K562 (cell line): ENCODE data around the gene SUPT20HL1. TPM values are rescaled to one million over a fixed set of nuclear protein-coding genes. Genes with fewer than 3 reads are reported as not detected.

Experiments used
- ATAC-seq: fragments of 200-7000 bp; cut with Tn5 transposase; 3 replicates; pipeline ENCODE4 v1.9.1; 2020; ENCODE audit warnings: moderate library complexity
- BruUV-seq: library from RNA; stranded (reverse); fragments of 400-500 nt; replicated peaks from 2 replicates; lab custom pipeline; 2021; lab: Mats Ljungman, UMichigan
- CTCF ChIA-PET: fragments of 300-600 bp; formaldehyde crosslinking; extraction: SDS; loops from one replicate; lab custom pipeline; 2021; ENCODE audit warnings: low intra/inter-chr PET ratio; lab: Yijun Ruan, JAX
- POLR2A ChIA-PET: fragments of 300-600, 350-650 bp; sonication (Branson Sonifier 250); formaldehyde crosslinking; extraction: SDS; loops from one replicate; lab custom pipeline; 2021; ENCODE audit warnings: antibody characterized with exemption, inconsistent platforms; lab: Yijun Ruan, JAX
- DNase-seq, 4 experiments: peaks; one replicate each; pipeline versions ENCODE4 v3.0.0 to v3.0.0-alpha.2; 2011 to 2018; ENCODE audit warnings: low spot score in 3 of 4, mixed read lengths in 3 of 4; ENCODE audit errors: extremely low read depth in 1 of 4
- FAIRE-seq: peaks from 2 replicates; lab custom pipeline; 2011; peaks lifted over from hg19 to GRCh38; lab: Jason Lieb, UNC
- H2AFZ ChIP-seq: 2 replicates; pipeline ENCODE4 v1.6.0; 2011; ENCODE audit warnings: low read depth, low read length, control low read depth, inconsistent platforms
- H3K27ac ChIP-seq: fragments of 200-600 bp; 3 replicates; pipeline ENCODE4 v1.8.0; 2011; ENCODE audit warnings: low read depth, mild to moderate bottlenecking, control low read depth, inconsistent platforms, low read length, moderate library complexity, mixed read lengths; ENCODE audit errors: extremely low read depth
- H3K27me3 ChIP-seq, 2 experiments: fragments of 300-600 bp in 1 of 2; 2 replicates in 1 of 2; 3 replicates in 1 of 2; pipeline versions ENCODE4 v1.6.0 to v1.8.0; 2011; ENCODE audit warnings: inconsistent platforms in 2 of 2, low read length in 2 of 2, mild to moderate bottlenecking in 1 of 2, mixed read lengths in 1 of 2, moderate library complexity in 1 of 2; ENCODE audit not compliant: control insufficient read depth in 2 of 2, insufficient read depth in 2 of 2
- H3K36me3 ChIP-seq: fragments of 300-600 bp; 3 replicates; pipeline ENCODE4 v1.8.0; 2011; ENCODE audit warnings: mild to moderate bottlenecking, low read length, inconsistent platforms; ENCODE audit not compliant: control insufficient read depth, insufficient read depth
- H3K4me1 ChIP-seq, 2 experiments: fragments of 200-600 bp in 1 of 2; replicated peaks in 1 of 2; 2 replicates in 1 of 2; 3 replicates in 1 of 2; pipeline versions ENCODE4 v1.5.1 to v1.8.0; 2011; ENCODE audit warnings: inconsistent platforms in 2 of 2, low read length in 2 of 2, mild to moderate bottlenecking in 1 of 2, mixed read lengths in 1 of 2, moderate library complexity in 1 of 2; ENCODE audit not compliant: control insufficient read depth in 2 of 2, insufficient read depth in 2 of 2
- H3K4me2 ChIP-seq: 2 replicates; pipeline ENCODE4 v1.6.1; 2011; ENCODE audit warnings: low read length, control low read depth, inconsistent platforms, mixed read lengths; ENCODE audit not compliant: insufficient read depth
- H3K4me3 ChIP-seq: fragments of 200-600 bp; sonication (generic), shearing (Covaris generic); 2 replicates; pipeline ENCODE4 v1.5.1; 2016; ENCODE audit warnings: control low read depth, inconsistent platforms
- H3K79me2 ChIP-seq: fragments of 200-600 bp; 3 replicates; pipeline ENCODE4 v1.8.0; 2011; ENCODE audit warnings: low read length, inconsistent platforms; ENCODE audit not compliant: control insufficient read depth, insufficient read depth
- H3K9ac ChIP-seq, 2 experiments: 2 replicates each; pipeline versions ENCODE4 v1.6.0 to v1.6.1; 2011; ENCODE audit warnings: low read depth in 2 of 2, low read length in 2 of 2, control low read depth in 1 of 2, inconsistent platforms in 1 of 2, mild to moderate bottlenecking in 1 of 2, mixed read lengths in 1 of 2; ENCODE audit not compliant: insufficient read depth in 1 of 2
- H3K9me1 ChIP-seq: one replicate; pipeline ENCODE4 v1.6.0; 2011; ENCODE audit warnings: inconsistent platforms, mild to moderate bottlenecking, low read length, moderate library complexity; ENCODE audit not compliant: control insufficient read depth, insufficient read depth
- H3K9me3 ChIP-seq: replicated peaks from 2 replicates; pipeline ENCODE4 v1.5.1; 2011; ENCODE audit warnings: low read depth, low read length, inconsistent platforms; ENCODE audit not compliant: control insufficient read depth, insufficient read depth
- H4K20me1 ChIP-seq: replicated peaks from 2 replicates; pipeline ENCODE4 v1.6.1; 2011; ENCODE audit warnings: low read length, inconsistent platforms, mixed read lengths; ENCODE audit not compliant: control insufficient read depth, insufficient read depth
- BCOR ChIP-seq: fragments of 450-650 bp; IDR thresholded peaks from 2 replicates; pipeline ENCODE4 v1.6.1; 2016
- BRCA1 ChIP-seq, 2 experiments: fragments of 450-650 bp in 1 of 2; sonication (generic) in 1 of 2; formaldehyde crosslinking in 1 of 2; IDR thresholded peaks; 2 replicates each; pipeline versions ENCODE4 v1.5.0 to v1.6.1; 2017 to 2020; ENCODE audit warnings: mild to moderate bottlenecking in 1 of 2, missing genetic modification reagents in 1 of 2
- DACH1 ChIP-seq: fragments of 450-650 bp; IDR thresholded peaks from 2 replicates; pipeline ENCODE4 v1.6.1; 2018; ENCODE audit not compliant: partially characterized antibody
- EGR1 ChIP-seq: fragments of 450-650 bp; conservative IDR thresholded peaks from 2 replicates; pipeline ENCODE4 v1.6.1; 2017; ENCODE audit warnings: mild to moderate bottlenecking
- ETV1 ChIP-seq: fragments of 450-650 bp; conservative IDR thresholded peaks from 2 replicates; pipeline ENCODE4 v1.6.1; 2016; ENCODE audit warnings: missing genetic modification characterization, control low read depth, low read depth, missing compliant biosample characterization
- FIP1L1 ChIP-seq: fragments of 200-400 bp; formaldehyde crosslinking; IDR thresholded peaks from 2 replicates; pipeline ENCODE4 v1.6.1; 2018; ENCODE audit warnings: mild to moderate bottlenecking, low read depth, low read length; ENCODE audit not compliant: poor library complexity, severe bottlenecking
- MAFF ChIP-seq: IDR thresholded peaks from 2 replicates; pipeline ENCODE4 v1.6.1; 2012; ENCODE audit warnings: low read length, improper control_type of control experiment
- NCOA2 ChIP-seq, 2 experiments: fragments of 450-650 bp; IDR thresholded peaks; 2 replicates each; pipeline ENCODE4 v1.6.1; 2018; ENCODE audit warnings: mild to moderate bottlenecking in 2 of 2, moderate library complexity in 1 of 2; ENCODE audit not compliant: partially characterized antibody in 2 of 2
- NFATC3 ChIP-seq: fragments of 450-650 bp; IDR thresholded peaks from 2 replicates; pipeline ENCODE4 v1.6.1; 2017; ENCODE audit warnings: mild to moderate bottlenecking
- POLR2G ChIP-seq: fragments of 200-400 bp; formaldehyde crosslinking; IDR thresholded peaks from 2 replicates; pipeline ENCODE4 v1.6.1; 2017; ENCODE audit warnings: low read depth, mild to moderate bottlenecking, antibody characterized with exemption, low read length, moderate library complexity
- PTRF ChIP-seq: fragments of 450-650 bp; IDR thresholded peaks from 2 replicates; pipeline ENCODE4 v1.6.1; 2016; ENCODE audit warnings: mild to moderate bottlenecking, missing genetic modification characterization, missing compliant biosample characterization
- SNIP1 ChIP-seq: fragments of 450-650 bp; IDR thresholded peaks from 2 replicates; pipeline ENCODE4 v1.7.1; 2017; ENCODE audit warnings: low read depth, mild to moderate bottlenecking
- ZFX ChIP-seq: sonication (generic); formaldehyde crosslinking; IDR thresholded peaks from 2 replicates; pipeline ENCODE4 v1.8.0; 2022; ENCODE audit warnings: mild to moderate bottlenecking, missing genetic modification reagents, moderate library complexity
- WGBS: fragments of 100-300 bp; shearing (Covaris generic); methylation state at CpG from one replicate; pipeline ENCODE4 v1.1.6; 2016; ENCODE audit warnings: low coverage, mixed read lengths; ENCODE audit not compliant: insufficient coverage; ENCODE audit errors: missing lambda C conversion rate; 5-methylcytosine and 5-hydroxymethylcytosine counted together
- in situ Hi-C: fragments of 300-500 bp; cut with MboI; formaldehyde crosslinking; loops from 4 replicates; pipeline ENCODE4 v1.15.0; 2018; ENCODE audit warnings: inconsistent platforms, mixed read lengths
- intact Hi-C: fragments of 100-400 bp; cut with micrococcal nuclease; formaldehyde crosslinking; loops from 2 replicates; pipeline ENCODE4 v1.14.2; 2022
- polyA plus RNA-seq, 8 experiments: library from polyadenylated mRNA; depleted of rRNA in 4 of 8; stranded (reverse) in 5 of 8; unstranded in 3 of 8; fragments of >200 nt; fragmentation: Nextera tagmentation in 2 of 8; fragmentation: Illumina TruSeq in 1 of 8; extraction: Ambion mirVana in 2 of 8; extraction: Trizol in 1 of 8; gene quantifications; 2 replicates each; pipeline versions ENCODE4 v1.2.1 to v1.2.3, GENCODE V29; 2011 to 2014; ENCODE audit warnings: inconsistent platforms in 1 of 8, missing spikeins in 1 of 8
- total RNA-seq, 7 experiments: library from RNA; depleted of rRNA in 6 of 7; stranded (reverse); fragments of >200 nt in 6 of 7; fragmentation: Illumina TruSeq in 2 of 7; extraction: Trizol in 2 of 7; gene quantifications; 2 replicates each; pipeline versions ENCODE4 v1.2.1 to v1.2.3, GENCODE V29; 2011 to 2021; ENCODE audit warnings: low replicate concordance in 1 of 7
- TF ChIP-seq, protein P1 (sequence below): fragments of 450-650 bp; formaldehyde crosslinking; IDR thresholded peaks from 2 replicates; pipeline ENCODE4 v1.4.0; 2020; ENCODE audit warnings: mild to moderate bottlenecking, moderate library complexity
- TF ChIP-seq, protein P2 (sequence below): fragments of 450-650 bp; IDR thresholded peaks from 2 replicates; pipeline ENCODE4 v1.6.1; 2017; ENCODE audit warnings: antibody characterized with exemption

Gene SUPT20HL1
- total and polyA plus RNA-seq, 9 of the 15 experiments (the other 6 are each of a cell fraction or from before 2014, with no cell fraction given): not detected

DNA sequence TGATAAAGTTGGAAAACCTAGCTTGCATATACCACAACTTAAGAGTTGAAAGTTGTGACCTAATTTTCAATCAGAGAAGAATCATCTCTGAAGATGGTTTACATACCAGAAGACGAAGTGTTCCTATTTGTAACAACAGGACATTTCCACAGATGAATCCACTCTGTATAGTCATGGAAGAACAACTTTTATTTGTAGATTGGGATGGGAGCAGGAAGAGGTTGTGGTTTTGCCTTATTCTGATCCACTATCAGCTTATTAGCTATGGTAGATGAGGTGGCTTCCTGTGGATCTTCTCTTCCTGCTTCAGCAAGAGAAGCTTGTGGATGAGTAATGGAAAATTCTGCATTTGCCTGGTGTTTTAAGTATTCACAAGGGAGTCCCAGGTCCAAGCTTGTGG lies 18.6 kb upstream of the SUPT20HL1 start:
- no peak for ATAC-seq
- no peak for TF ChIP-seq FIP1L1
- TF ChIP-seq ZFX (CRISPR knock-in tag): no peak
- no peak for TF ChIP-seq NCOA2 (IDR thresholded peaks at IDR 0.05; ENCODE audit: partially characterized antibody in 2 of 2)
- no peak for TF ChIP-seq DACH1
- TF ChIP-seq ETV1 (tag): no peak
- TF ChIP-seq, protein P1, sequence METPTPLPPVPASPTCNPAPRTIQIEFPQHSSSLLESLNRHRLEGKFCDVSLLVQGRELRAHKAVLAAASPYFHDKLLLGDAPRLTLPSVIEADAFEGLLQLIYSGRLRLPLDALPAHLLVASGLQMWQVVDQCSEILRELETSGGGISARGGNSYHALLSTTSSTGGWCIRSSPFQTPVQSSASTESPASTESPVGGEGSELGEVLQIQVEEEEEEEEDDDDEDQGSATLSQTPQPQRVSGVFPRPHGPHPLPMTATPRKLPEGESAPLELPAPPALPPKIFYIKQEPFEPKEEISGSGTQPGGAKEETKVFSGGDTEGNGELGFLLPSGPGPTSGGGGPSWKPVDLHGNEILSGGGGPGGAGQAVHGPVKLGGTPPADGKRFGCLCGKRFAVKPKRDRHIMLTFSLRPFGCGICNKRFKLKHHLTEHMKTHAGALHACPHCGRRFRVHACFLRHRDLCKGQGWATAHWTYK (CRISPR knock-in tag): no peak
- no peak for TF ChIP-seq PTRF
- TF ChIP-seq POLR2G: no peak
- no peak for TF ChIP-seq BRCA1 (IDR thresholded peaks at IDR 0.05)
- no peak for TF ChIP-seq BRCA1 (CRISPR knock-in tag; IDR thresholded peaks at IDR 0.05)
- TF ChIP-seq SNIP1: no peak
- TF ChIP-seq MAFF: no peak
- TF ChIP-seq, protein P2, sequence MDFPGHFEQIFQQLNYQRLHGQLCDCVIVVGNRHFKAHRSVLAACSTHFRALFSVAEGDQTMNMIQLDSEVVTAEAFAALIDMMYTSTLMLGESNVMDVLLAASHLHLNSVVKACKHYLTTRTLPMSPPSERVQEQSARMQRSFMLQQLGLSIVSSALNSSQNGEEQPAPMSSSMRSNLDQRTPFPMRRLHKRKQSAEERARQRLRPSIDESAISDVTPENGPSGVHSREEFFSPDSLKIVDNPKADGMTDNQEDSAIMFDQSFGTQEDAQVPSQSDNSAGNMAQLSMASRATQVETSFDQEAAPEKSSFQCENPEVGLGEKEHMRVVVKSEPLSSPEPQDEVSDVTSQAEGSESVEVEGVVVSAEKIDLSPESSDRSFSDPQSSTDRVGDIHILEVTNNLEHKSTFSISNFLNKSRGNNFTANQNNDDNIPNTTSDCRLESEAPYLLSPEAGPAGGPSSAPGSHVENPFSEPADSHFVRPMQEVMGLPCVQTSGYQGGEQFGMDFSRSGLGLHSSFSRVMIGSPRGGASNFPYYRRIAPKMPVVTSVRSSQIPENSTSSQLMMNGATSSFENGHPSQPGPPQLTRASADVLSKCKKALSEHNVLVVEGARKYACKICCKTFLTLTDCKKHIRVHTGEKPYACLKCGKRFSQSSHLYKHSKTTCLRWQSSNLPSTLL: no peak
- no peak for TF ChIP-seq EGR1
- TF ChIP-seq BCOR: no peak
- TF ChIP-seq NFATC3: no peak

More for the DNA sequence above, 18.6 kb upstream of the SUPT20HL1 start:
- Histone ChIP-seq H3K36me3 (no peaks in the 10 kb centered on the region), H3K27me3 (no peaks in the 10 kb centered on the region; a peak in 1 of 5 replicates), H3K9ac (no peak overlapping the region), H3K4me3 (no peak overlapping the region), H3K27ac (no peak overlapping the region), H2AFZ (no peak overlapping the region), H3K9me3 (no peaks in the 10 kb centered on the region), H3K79me2 (no peaks in the 10 kb centered on the region), H3K4me2 (no peak overlapping the region), H4K20me1 (no peaks in the 10 kb centered on the region), H3K9me1 (no peaks in the 10 kb centered on the region), H3K4me1 (no peaks in the 10 kb centered on the region)
- FAIRE-seq (no peak), DNase-seq (no peak)
- BruUV-seq: no TSS peak
- in situ Hi-C loops: no loop called here
- 0% methylated on average over 1 of the region's 1 CpG for WGBS
- intact Hi-C loops: no loop called here
- ChIA-PET CTCF (no interaction called here), POLR2A (no interaction called here)
